ENCODE results near the gene TBC1D3G.
"Not testable (repeated sequence)": the region's sequence is repeated elsewhere in the genome, so short reads cannot be mapped to it uniquely, and the experiment has no call there.

The TBC1D3G gene

DNA sequence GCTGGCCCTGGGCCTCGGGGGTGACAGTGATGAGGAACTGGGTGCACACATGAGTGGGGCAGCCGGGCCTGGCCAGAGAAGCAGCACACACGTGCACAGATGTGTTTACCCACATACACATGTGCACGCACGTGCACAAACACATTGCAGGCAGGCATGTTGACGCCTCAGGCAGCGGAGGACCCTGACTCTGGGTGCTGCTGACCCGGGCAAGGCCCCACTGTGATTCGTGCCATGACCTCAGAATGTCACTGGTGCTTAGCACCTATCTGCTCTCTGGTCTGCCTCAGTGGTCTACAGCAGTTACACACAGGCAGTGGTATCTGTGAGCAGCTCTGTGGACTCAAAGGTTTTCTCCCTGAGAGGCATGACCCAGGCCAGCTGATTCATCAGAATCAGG lies at the start of gene TBC1D3G:
Gene TBC1D3G, plus strand, starts transcription at position 301 of the 400 bp plus-strand sequence. CDS start 1,528 bp downstream, outside the sequence.
- DNase-seq (ENCODE audit: low spot score) = not testable (repeated sequence)

DNA sequence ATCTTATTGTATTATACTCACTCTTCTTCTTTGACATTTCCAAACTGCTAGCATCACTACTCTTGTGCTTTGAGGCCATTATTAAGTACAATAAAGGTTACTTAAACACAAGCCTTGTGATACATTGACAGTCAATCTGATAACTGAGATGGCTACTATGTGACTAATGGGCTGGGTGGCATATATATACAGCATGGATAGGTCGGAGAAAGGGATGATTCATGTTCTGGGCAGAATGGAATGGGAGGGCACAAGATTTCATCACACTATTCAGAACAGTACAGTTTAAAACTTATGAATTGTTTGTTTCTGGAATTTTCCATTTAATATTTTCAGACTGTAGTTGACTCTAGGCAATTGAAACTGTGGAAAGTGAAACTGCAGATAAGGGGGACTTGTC lies 40.4 kb upstream of the TBC1D3G start:
- not testable (repeated sequence) for DNase-seq (ENCODE audit: low spot score)

DNA sequence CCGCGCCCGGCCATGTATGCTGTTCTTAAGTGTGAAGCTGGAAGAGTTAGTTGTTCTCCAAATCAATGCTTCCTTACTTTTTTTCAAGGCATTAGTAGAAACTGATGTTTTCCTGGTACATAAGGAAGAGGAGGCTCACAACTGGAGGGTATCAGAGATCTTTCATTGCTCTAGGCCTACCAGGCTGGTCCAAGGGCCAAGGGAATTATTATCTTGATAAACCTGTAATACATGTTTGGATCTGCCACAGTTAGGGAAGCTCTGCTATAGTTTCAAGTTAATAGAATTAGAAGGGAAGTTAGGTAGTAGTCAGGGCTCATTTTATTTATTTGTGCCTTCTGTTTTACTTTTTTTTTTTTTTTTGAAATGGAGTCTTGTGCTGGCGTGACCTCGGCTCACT lies 39.5 kb upstream of the TBC1D3G start:
- DNase-seq (ENCODE audit: low spot score) = not testable (repeated sequence)

DNA sequence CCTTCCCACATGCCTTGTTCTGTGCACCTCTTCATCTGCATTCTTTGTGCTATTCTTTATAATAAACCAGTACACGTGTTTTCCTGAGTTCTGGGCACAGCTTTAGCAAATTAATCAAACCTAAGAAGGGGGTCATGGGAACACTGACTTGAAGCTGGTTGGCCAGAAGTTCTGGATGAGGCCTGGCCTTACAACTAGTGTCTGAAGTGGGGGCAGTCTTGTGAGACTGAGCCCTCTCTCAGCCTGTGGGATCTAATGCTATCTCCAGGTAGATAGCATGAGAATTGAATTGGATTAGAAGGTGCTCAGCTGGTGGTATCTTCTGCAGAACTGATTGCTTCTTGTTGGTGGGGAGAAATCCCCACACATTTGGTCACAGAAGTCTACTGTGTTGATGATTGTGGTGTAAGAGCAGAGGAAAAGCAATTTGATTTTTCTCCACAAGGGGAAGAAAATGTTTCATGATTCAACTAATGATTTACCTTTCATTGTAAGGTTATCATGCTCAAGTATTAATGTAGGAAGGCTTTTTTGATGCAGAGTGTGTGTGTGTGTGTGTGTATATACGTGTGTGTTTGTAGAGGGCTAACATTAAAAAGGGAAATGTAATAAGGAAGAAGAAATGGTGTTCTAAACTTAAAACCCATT lies 33.6 kb upstream of the TBC1D3G start:
- not testable (repeated sequence) for DNase-seq (ENCODE audit: low spot score)

DNA sequence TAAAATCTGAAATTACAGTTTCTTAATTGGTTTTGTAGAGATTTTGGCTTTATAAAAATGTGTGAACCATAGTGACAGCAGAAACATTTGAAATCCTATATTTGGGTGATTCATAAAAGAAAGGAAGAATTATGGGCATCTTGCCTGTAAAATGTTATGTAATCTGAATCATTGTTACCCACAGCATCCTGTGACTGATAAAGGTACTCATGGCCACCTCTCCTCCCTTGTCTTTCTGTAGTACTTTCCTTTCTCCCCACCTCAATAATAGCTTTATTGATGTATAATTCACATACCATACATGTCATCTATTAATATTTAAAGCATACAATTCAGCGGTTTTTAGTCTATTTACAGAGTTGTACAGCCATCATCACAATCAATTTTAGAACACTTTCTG lies 28.5 kb upstream of the TBC1D3G start:
- DNase-seq (ENCODE audit: low spot score) = not testable (repeated sequence)

DNA sequence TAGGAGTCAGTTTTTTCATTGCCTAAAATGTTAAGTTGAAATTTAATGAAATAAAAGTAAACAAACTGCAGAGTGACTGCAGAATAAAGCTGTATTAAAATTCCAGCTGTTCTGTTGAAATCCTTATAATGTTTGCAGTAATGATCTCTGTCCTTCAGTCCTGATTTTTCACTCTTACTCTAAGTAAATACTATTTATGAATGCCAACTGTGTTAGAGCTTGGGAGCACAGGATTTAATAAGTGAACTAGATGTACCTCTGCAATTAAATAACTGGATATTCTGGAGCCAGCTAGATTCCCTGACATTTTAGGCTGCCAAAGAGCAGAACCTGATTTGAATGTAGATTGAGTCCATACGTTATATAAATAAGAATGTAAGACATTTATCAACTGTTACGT lies 7.9 kb upstream of the TBC1D3G start:
- DNase-seq (ENCODE audit: low spot score) = not testable (repeated sequence)

DNA sequence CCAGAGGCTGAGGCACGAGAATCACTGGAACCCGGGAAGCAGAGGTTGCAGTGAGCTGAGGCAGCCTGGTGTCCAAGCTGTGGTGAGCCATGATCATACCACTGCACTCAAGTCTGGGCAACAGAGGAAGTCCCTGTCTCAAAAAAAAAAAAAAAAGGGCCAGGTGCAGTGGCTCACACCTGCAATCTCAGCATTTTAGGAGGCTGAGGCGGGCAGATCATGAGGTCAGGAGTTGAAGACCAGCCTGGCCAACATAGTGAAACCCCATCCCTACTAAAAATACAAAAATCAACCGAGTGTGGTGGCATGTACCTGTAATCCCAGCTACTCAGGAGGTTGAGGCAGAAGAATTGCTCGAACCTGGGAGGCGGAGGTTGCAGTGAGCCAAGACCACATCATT lies 38.8 kb downstream of the TBC1D3G start:
- not testable (repeated sequence) for DNase-seq (ENCODE audit: low spot score)

DNA sequence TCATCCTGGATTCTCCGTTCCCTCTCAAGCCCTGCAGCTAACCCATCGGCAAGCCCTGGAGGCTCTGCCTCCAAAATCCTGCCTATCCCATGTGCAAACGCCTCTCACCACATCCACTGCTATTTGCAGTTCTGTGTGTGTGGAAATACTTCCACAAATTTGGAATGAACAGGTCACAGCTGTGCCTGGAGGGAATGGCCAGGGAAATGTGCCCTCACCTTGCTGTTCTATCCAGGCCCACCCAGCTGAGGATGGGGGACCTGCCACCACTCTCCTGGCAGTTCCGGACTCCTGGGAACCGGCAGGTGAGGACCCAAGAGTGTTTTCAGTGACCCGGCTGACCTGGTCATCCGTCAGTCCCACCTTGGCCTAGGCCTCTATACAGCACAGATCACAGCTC lies 52.3 kb downstream of the TBC1D3G start:
- DNase-seq (ENCODE audit: low spot score) = not testable (repeated sequence)
